ENCODE measurements around the gene CASP3.
"Not testable (repeated sequence)": the region's sequence is repeated elsewhere in the genome, so short reads cannot be mapped to it uniquely, and the experiment has no call there.

Gene CASP3

GRCh38 chr4:184613405-184613804 is 35.8 kb downstream of the CASP3 start:
- H3K9me3 ChIP-seq (ENCODE audit: control insufficient read depth, insufficient read depth, low read depth, low read length) = peaks cover 15% of the 10 kb centered on the region
- H3K9ac ChIP-seq (ENCODE audit: low read length) = no peak overlapping the region
- no peak overlapping the region for H3K27ac ChIP-seq (ENCODE audit: low read depth, low read length)
- H3K4me1 ChIP-seq (ENCODE audit: control insufficient read depth, insufficient read depth, low read length) = peaks cover 22% of the 10 kb centered on the region
- H3K4me3 ChIP-seq (ENCODE audit: low read depth, low read length) = no peak overlapping the region
- no peaks in the 10 kb centered on the region for H3K36me3 ChIP-seq (ENCODE audit: control insufficient read depth, insufficient read depth, low read length)
- no peaks in the 10 kb centered on the region for H3K27me3 ChIP-seq (ENCODE audit: control insufficient read depth, insufficient read depth, low read length)

GRCh38 chr4:184612074-184612473 is 37.2 kb downstream of the CASP3 start:
- no peaks in the 10 kb centered on the region for H3K27me3 ChIP-seq (ENCODE audit: control insufficient read depth, insufficient read depth, low read length)
- peaks cover 15% of the 10 kb centered on the region for H3K4me1 ChIP-seq (ENCODE audit: control insufficient read depth, insufficient read depth, low read length)
- H3K27ac ChIP-seq (ENCODE audit: low read depth, low read length) = no peak overlapping the region
- no peak overlapping the region for H3K9ac ChIP-seq (ENCODE audit: low read length)
- peaks cover 10% of the 10 kb centered on the region; the same call in 1 of the 2 replicates for H3K9me3 ChIP-seq (ENCODE audit: control insufficient read depth, insufficient read depth, low read depth, low read length)
- H3K4me3 ChIP-seq (ENCODE audit: low read depth, low read length) = no peak overlapping the region
- no peaks in the 10 kb centered on the region for H3K36me3 ChIP-seq (ENCODE audit: control insufficient read depth, insufficient read depth, low read length)

GRCh38 chr4:184607429-184607828 is 41.8 kb downstream of the CASP3 start:
- not testable (repeated sequence) for H3K27ac ChIP-seq (ENCODE audit: low read depth, low read length); H3K27me3 ChIP-seq (ENCODE audit: control insufficient read depth, insufficient read depth, low read length); H3K4me3 ChIP-seq (ENCODE audit: low read depth, low read length); H3K4me1 ChIP-seq (ENCODE audit: control insufficient read depth, insufficient read depth, low read length); H3K36me3 ChIP-seq (ENCODE audit: control insufficient read depth, insufficient read depth, low read length); H3K9ac ChIP-seq (ENCODE audit: low read length)
- H3K9me3 ChIP-seq (ENCODE audit: control insufficient read depth, insufficient read depth, low read depth, low read length) = peaks cover 16% of the 10 kb centered on the region

- not testable (repeated sequence) for H3K36me3 ChIP-seq (ENCODE audit: control insufficient read depth, insufficient read depth, low read length); H3K27me3 ChIP-seq (ENCODE audit: control insufficient read depth, insufficient read depth, low read length); H3K9ac ChIP-seq (ENCODE audit: low read length); H3K4me1 ChIP-seq (ENCODE audit: control insufficient read depth, insufficient read depth, low read length); H3K4me3 ChIP-seq (ENCODE audit: low read depth, low read length); H3K27ac ChIP-seq (ENCODE audit: low read depth, low read length)
- peaks cover 19% of the 10 kb centered on the region for H3K9me3 ChIP-seq (ENCODE audit: control insufficient read depth, insufficient read depth, low read depth, low read length)
Measured at GRCh38 chr4:184602857-184603256, 46.4 kb downstream of the CASP3 start.

GRCh38 chr4:184600982-184601381 is 48.3 kb downstream of the CASP3 start:
- H3K27ac ChIP-seq (ENCODE audit: low read depth, low read length); H3K4me1 ChIP-seq (ENCODE audit: control insufficient read depth, insufficient read depth, low read length); H3K9ac ChIP-seq (ENCODE audit: low read length); H3K4me3 ChIP-seq (ENCODE audit: low read depth, low read length); H3K27me3 ChIP-seq (ENCODE audit: control insufficient read depth, insufficient read depth, low read length); H3K36me3 ChIP-seq (ENCODE audit: control insufficient read depth, insufficient read depth, low read length): not testable (repeated sequence)
- H3K9me3 ChIP-seq (ENCODE audit: control insufficient read depth, insufficient read depth, low read depth, low read length) = peaks cover 14% of the 10 kb centered on the region

- no peaks in the 10 kb centered on the region for H3K36me3 ChIP-seq (ENCODE audit: control insufficient read depth, insufficient read depth, low read length)
- H3K27ac ChIP-seq (ENCODE audit: low read depth, low read length) = no peak overlapping the region
- peaks cover 11% of the 10 kb centered on the region for H3K9me3 ChIP-seq (ENCODE audit: control insufficient read depth, insufficient read depth, low read depth, low read length)
- no peak overlapping the region for H3K4me3 ChIP-seq (ENCODE audit: low read depth, low read length)
- H3K9ac ChIP-seq (ENCODE audit: low read length) = no peak overlapping the region
- H3K4me1 ChIP-seq (ENCODE audit: control insufficient read depth, insufficient read depth, low read length) = no peaks in the 10 kb centered on the region
- H3K27me3 ChIP-seq (ENCODE audit: control insufficient read depth, insufficient read depth, low read length) = no peaks in the 10 kb centered on the region
Measured at GRCh38 chr4:184599492-184600135, 49.6 kb downstream of the CASP3 start.

GRCh38 chr4:184598753-184599491 is 50.3 kb downstream of the CASP3 start:
- Histone ChIP-seq H3K36me3 (ENCODE audit: control insufficient read depth, insufficient read depth, low read length) (no peaks in the 10 kb centered on the region), H3K27me3 (ENCODE audit: control insufficient read depth, insufficient read depth, low read length) (no peaks in the 10 kb centered on the region), H3K9ac (ENCODE audit: low read length) (no peak overlapping the region), H3K4me3 (ENCODE audit: low read depth, low read length) (no peak overlapping the region), H3K9me3 (ENCODE audit: control insufficient read depth, insufficient read depth, low read depth, low read length) (peaks cover 4% of the 10 kb centered on the region; the same call in 1 of the 2 replicates), H3K27ac (ENCODE audit: low read depth, low read length) (no peak overlapping the region), H3K4me1 (ENCODE audit: control insufficient read depth, insufficient read depth, low read length) (no peaks in the 10 kb centered on the region)

- Histone ChIP-seq H3K9me3 (ENCODE audit: control insufficient read depth, insufficient read depth, low read depth, low read length) (no peaks in the 10 kb centered on the region), H3K27me3 (ENCODE audit: control insufficient read depth, insufficient read depth, low read length) (no peaks in the 10 kb centered on the region), H3K4me1 (ENCODE audit: control insufficient read depth, insufficient read depth, low read length) (no peaks in the 10 kb centered on the region), H3K27ac (ENCODE audit: low read depth, low read length) (no peak overlapping the region), H3K9ac (ENCODE audit: low read length) (no peak overlapping the region), H3K4me3 (ENCODE audit: low read depth, low read length) (no peak overlapping the region), H3K36me3 (ENCODE audit: control insufficient read depth, insufficient read depth, low read length) (no peaks in the 10 kb centered on the region)
Measured at GRCh38 chr4:184596617-184597185, 52.5 kb downstream of the CASP3 start.

GRCh38 chr4:184596044-184596616 is 53.1 kb downstream of the CASP3 start:
- H3K4me3 ChIP-seq (ENCODE audit: low read depth, low read length) = no peak overlapping the region
- no peak overlapping the region for H3K9ac ChIP-seq (ENCODE audit: low read length)
- H3K4me1 ChIP-seq (ENCODE audit: control insufficient read depth, insufficient read depth, low read length) = no peaks in the 10 kb centered on the region
- peaks cover 1% of the 10 kb centered on the region; the same call in 1 of the 2 replicates for H3K9me3 ChIP-seq (ENCODE audit: control insufficient read depth, insufficient read depth, low read depth, low read length)
- H3K36me3 ChIP-seq (ENCODE audit: control insufficient read depth, insufficient read depth, low read length) = no peaks in the 10 kb centered on the region
- H3K27ac ChIP-seq (ENCODE audit: low read depth, low read length) = no peak overlapping the region
- H3K27me3 ChIP-seq (ENCODE audit: control insufficient read depth, insufficient read depth, low read length) = no peaks in the 10 kb centered on the region

GRCh38 chr4:184595430-184595829 is 53.8 kb downstream of the CASP3 start:
- no peaks in the 10 kb centered on the region for H3K4me1 ChIP-seq (ENCODE audit: control insufficient read depth, insufficient read depth, low read length)
- peaks cover 2% of the 10 kb centered on the region; the same call in 1 of the 2 replicates for H3K9me3 ChIP-seq (ENCODE audit: control insufficient read depth, insufficient read depth, low read depth, low read length)
- H3K27ac ChIP-seq (ENCODE audit: low read depth, low read length) = no peak overlapping the region
- no peaks in the 10 kb centered on the region for H3K27me3 ChIP-seq (ENCODE audit: control insufficient read depth, insufficient read depth, low read length)
- H3K9ac ChIP-seq (ENCODE audit: low read length) = no peak overlapping the region
- no peaks in the 10 kb centered on the region for H3K36me3 ChIP-seq (ENCODE audit: control insufficient read depth, insufficient read depth, low read length)
- no peak overlapping the region for H3K4me3 ChIP-seq (ENCODE audit: low read depth, low read length)

GRCh38 chr4:184593461-184593860 is 55.8 kb downstream of the CASP3 start:
- Histone ChIP-seq H3K9ac (ENCODE audit: low read length) (no peak overlapping the region), H3K36me3 (ENCODE audit: control insufficient read depth, insufficient read depth, low read length) (no peaks in the 10 kb centered on the region), H3K9me3 (ENCODE audit: control insufficient read depth, insufficient read depth, low read depth, low read length) (peaks cover 2% of the 10 kb centered on the region; the same call in 1 of the 2 replicates), H3K27me3 (ENCODE audit: control insufficient read depth, insufficient read depth, low read length) (no peaks in the 10 kb centered on the region), H3K4me1 (ENCODE audit: control insufficient read depth, insufficient read depth, low read length) (no peaks in the 10 kb centered on the region), H3K4me3 (ENCODE audit: low read depth, low read length) (no peak overlapping the region), H3K27ac (ENCODE audit: low read depth, low read length) (no peak overlapping the region)
